Transverse colon (tissue), 4 donors: ENCODE results near the gene LRRN1.

Source experiments
- POLR2A ChIP-seq: fragments of 450-650 bp; IDR thresholded peaks from one replicate; pipeline ENCODE4 v1.6.1; 2016; ENCODE audit warnings: antibody characterized with exemption, mild to moderate bottlenecking, moderate library complexity
- POLR2AphosphoS5 ChIP-seq, 3 donors: sonication (generic); formaldehyde crosslinking; IDR thresholded peaks; one replicate each; pipeline ENCODE4 v1.6.1; 2016; ENCODE audit warnings: antibody characterized with exemption in 3 of 3
- TF ChIP-seq, protein P1 (sequence below), 5 experiments: fragments of 200-600 bp in 3 of 5; fragments of 450-650 bp in 2 of 5; sonication (generic) in 3 of 5; IDR thresholded peaks; 1 replicate in 2 of 5; 2 replicates in 3 of 5; pipeline ENCODE4 v1.5.1; 2016 to 2017; ENCODE audit warnings: antibody characterized with exemption in 5 of 5, inconsistent platforms in 3 of 5, mild to moderate bottlenecking in 2 of 5, moderate library complexity in 1 of 5

DNA sequence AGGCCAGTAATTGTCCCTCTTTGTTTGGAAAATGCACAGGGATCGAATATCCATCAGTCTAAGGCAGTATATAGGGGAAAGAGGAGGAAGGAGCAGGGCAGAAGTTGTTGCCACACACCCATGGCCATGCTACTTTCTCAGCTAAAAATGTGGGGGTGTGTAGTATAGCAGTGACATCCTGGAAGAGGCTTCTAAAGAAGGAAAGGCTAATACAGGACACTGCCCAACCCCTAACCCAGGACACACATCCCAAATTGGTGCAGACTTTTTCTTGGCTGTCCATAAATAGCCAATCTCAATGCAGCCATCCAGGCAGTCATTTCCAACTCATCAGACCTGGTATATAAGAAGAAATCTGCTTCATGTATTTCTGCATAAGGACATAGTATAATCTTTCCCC lies 33.1 kb upstream of the LRRN1 start:
- no peak for TF ChIP-seq POLR2AphosphoS5 (IDR thresholded peaks at IDR 0.05)
- TF ChIP-seq, protein P1, sequence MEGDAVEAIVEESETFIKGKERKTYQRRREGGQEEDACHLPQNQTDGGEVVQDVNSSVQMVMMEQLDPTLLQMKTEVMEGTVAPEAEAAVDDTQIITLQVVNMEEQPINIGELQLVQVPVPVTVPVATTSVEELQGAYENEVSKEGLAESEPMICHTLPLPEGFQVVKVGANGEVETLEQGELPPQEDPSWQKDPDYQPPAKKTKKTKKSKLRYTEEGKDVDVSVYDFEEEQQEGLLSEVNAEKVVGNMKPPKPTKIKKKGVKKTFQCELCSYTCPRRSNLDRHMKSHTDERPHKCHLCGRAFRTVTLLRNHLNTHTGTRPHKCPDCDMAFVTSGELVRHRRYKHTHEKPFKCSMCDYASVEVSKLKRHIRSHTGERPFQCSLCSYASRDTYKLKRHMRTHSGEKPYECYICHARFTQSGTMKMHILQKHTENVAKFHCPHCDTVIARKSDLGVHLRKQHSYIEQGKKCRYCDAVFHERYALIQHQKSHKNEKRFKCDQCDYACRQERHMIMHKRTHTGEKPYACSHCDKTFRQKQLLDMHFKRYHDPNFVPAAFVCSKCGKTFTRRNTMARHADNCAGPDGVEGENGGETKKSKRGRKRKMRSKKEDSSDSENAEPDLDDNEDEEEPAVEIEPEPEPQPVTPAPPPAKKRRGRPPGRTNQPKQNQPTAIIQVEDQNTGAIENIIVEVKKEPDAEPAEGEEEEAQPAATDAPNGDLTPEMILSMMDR (IDR thresholded peaks at IDR 0.05) = no peak
- TF ChIP-seq POLR2A = no peak
